ENCODE data around the gene XCR1.
"Not testable (repeated sequence)": the region's sequence is repeated elsewhere in the genome, so short reads cannot be mapped to it uniquely, and the experiment has no call there.

The XCR1 gene

DNA sequence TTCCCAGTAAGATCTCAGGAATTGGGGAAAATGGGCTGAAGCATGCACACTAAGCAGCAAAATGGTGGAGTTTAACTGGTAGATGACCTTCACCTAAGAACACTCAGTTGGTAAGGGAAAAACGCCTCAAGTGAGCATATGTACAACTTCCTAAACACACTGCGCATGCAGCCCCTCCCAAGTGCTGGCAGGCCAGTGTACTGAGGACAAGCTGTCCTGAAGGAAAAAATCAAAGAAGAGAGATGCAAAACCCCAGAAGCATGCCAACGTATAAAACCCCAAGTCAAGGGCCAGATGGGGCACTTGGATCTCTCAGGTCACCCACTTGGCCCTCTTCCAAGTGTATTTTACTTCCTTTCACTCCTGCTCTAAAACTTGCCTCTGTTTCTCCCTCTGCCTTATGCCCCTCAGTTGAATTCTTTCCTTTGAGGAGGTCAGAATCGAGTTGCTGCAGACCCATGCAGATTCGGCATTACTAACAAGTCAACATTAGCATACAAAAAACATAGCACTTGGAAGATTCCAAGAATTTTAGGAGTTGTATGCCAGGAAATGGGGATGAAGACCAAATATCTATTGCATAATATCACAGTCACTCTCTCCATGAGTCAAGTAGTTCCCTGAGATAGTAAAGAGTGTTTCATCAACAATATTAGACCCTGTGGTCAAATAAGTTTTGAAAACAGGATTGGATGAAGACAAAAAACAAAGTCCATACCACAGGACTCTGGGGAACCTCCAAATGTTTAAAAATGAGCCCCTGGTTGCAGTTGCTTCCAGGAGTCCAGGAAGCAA lies 20.8 kb downstream of the XCR1 start:
- no peak for DNase-seq (ENCODE audit: low read depth)
- no peak overlapping the region for H3K4me3 ChIP-seq (ENCODE audit: low read depth, low read length)
- no peak for TF ChIP-seq CTCF (IDR thresholded peaks at IDR 0.05; ENCODE audit: low read depth, low read length, missing control alignments)

GRCh38 chr3:46003706-46004105 lies 23.6 kb downstream of the XCR1 start:
- H3K4me3 ChIP-seq (ENCODE audit: low read depth, low read length); DNase-seq (ENCODE audit: low read depth): not testable (repeated sequence)

- H3K4me3 ChIP-seq (ENCODE audit: low read depth, low read length): no peak overlapping the region
- no peak for TF ChIP-seq CTCF (IDR thresholded peaks at IDR 0.05; ENCODE audit: low read depth, low read length, missing control alignments)
- DNase-seq (ENCODE audit: low read depth): no peak
Observed at GRCh38 chr3:46001178-46001577, 26.1 kb downstream of the XCR1 start.

DNA sequence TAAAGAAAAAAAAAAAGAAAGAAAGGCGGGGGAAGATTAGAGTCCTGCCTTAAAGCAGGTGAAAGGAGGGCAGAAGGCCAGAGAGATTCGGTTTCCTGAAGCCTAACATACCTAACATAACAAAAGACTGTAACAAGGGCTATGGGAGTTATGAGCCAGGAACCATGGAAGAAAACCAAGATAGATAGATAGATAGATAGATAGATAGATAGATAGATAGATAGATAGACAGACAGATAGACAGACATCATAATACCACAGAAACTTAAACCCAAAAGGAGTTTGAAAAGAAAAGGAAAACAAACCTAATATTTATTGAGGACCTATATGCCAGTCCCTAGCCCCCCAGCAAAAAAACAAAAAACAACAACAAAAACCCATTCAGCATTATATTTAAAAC lies 29.3 kb downstream of the XCR1 start:
- no peak for DNase-seq (ENCODE audit: low read depth)
- no peak overlapping the region for H3K4me3 ChIP-seq (ENCODE audit: low read depth, low read length)
- TF ChIP-seq CTCF (IDR thresholded peaks at IDR 0.05; ENCODE audit: low read depth, low read length, missing control alignments): no peak

- DNase-seq (ENCODE audit: low read depth): not testable (repeated sequence)
Observed at GRCh38 chr3:45997499-45997898, 29.8 kb downstream of the XCR1 start.

GRCh38 chr3:45995236-45996192 lies 31.8 kb downstream of the XCR1 start, which contains the start of gene FYCO1:
Gene FYCO1 (minus strand): TSS chr3:45995824. CDS start chr3:45984910, 10,914 bp downstream.
- peak within 1 kb of the TSS; percentile 82 for H3K4me3 ChIP-seq (ENCODE audit: low read depth, low read length)
- peak; percentile 75 for DNase-seq (ENCODE audit: low read depth)
- TF ChIP-seq CTCF (IDR thresholded peaks at IDR 0.05; ENCODE audit: low read depth, low read length, missing control alignments): no peak

More at GRCh38 chr3:45997499-45997898, 29.8 kb downstream of the XCR1 start:
- H3K4me3 ChIP-seq (ENCODE audit: low read depth, low read length): not testable (repeated sequence)

GRCh38 chr3:45994419-45995235 lies 32.7 kb downstream of the XCR1 start:
- no peak for DNase-seq (ENCODE audit: low read depth)
- peak overlapping the region; percentile 82 for H3K4me3 ChIP-seq (ENCODE audit: low read depth, low read length)
- TF ChIP-seq CTCF (IDR thresholded peaks at IDR 0.05; ENCODE audit: low read depth, low read length, missing control alignments): no peak
